ENCODE measurements around the gene OTOGL. TPM values are rescaled to one million over a fixed set of nuclear protein-coding genes. Genes with fewer than 3 reads are reported as not detected.

The OTOGL gene
- total RNA-seq = 3.1 and 5.3 TPM in 2 replicates

GRCh38 chr12:80099259-80099658 lies at the start of gene OTOGL:
Gene OTOGL, plus strand, starts transcription at chr12:80099537. Its CDS starts 109,895 bp downstream, at chr12:80209432.

Small RNAs within 50 kb of the gene (small RNA-seq; reads per million reads assigned to genes)
- gene RN7SKP261 (not detected), gene RNU7-106P (not detected)

Other genes with a start within 250 kb of the OTOGL start
- 136 and 184 TPM in 2 replicates for gene PPP1R12A, start 164.4 kb upstream of the OTOGL start, total RNA-seq

Measured in thoracic aorta endothelial cell (primary cell).